Stimulated activated CD8-positive, alpha-beta memory T cell treated with anti-CD3 and anti-CD28 coated beads, Interleukin-12 subunit alpha, Interleukin-12 subunit beta, amount 100 ng/mL, for 24 hours (primary cell): ENCODE results near the gene DGKD.

Source experiments
- DNase-seq: peaks from one replicate; pipeline ENCODE4 v3.0.0-alpha.2; 2020; ENCODE audit errors: extremely low read depth

The DGKD gene

GRCh38 chr2:233426619-233427342, 72.5 kb downstream of the DGKD start:
- no peak for DNase-seq

GRCh38 chr2:233428008-233428407, 73.7 kb downstream of the DGKD start:
- DNase-seq = no peak

GRCh38 chr2:233428438-233428837, 74.1 kb downstream of the DGKD start:
- DNase-seq = no peak

GRCh38 chr2:233429175-233429897, 75.0 kb downstream of the DGKD start:
- DNase-seq = no peak

GRCh38 chr2:233430081-233430480, 75.8 kb downstream of the DGKD start:
- DNase-seq = no peak

GRCh38 chr2:233430651-233431050, 76.4 kb downstream of the DGKD start:
- no peak for DNase-seq

GRCh38 chr2:233433029-233433428, 78.7 kb downstream of the DGKD start:
- DNase-seq = no peak

GRCh38 chr2:233433794-233434193, 79.5 kb downstream of the DGKD start:
- no peak for DNase-seq

- no peak for DNase-seq
Measured at GRCh38 chr2:233434666-233435330, 80.5 kb downstream of the DGKD start.

- no peak for DNase-seq
Measured at GRCh38 chr2:233435436-233436190, 81.3 kb downstream of the DGKD start.

- no peak for DNase-seq
Measured at GRCh38 chr2:233436191-233436581, 81.9 kb downstream of the DGKD start.

- no peak for DNase-seq
Measured at GRCh38 chr2:233436691-233437438, 82.6 kb downstream of the DGKD start.

- DNase-seq = no peak
Measured at GRCh38 chr2:233437439-233437955, 83.2 kb downstream of the DGKD start.

- DNase-seq = no peak
Measured at GRCh38 chr2:233438573-233439147, 84.4 kb downstream of the DGKD start.

- DNase-seq = no peak
Measured at GRCh38 chr2:233439191-233439590, 84.9 kb downstream of the DGKD start.

- DNase-seq = no peak
Measured at GRCh38 chr2:233440314-233440713, 86.0 kb downstream of the DGKD start.

GRCh38 chr2:233440714-233441113, 86.4 kb downstream of the DGKD start:
- DNase-seq = no peak

- no peak for DNase-seq
Measured at GRCh38 chr2:233441161-233442027, 87.1 kb downstream of the DGKD start.

- DNase-seq = no peak
Measured at GRCh38 chr2:233442028-233442310, 87.7 kb downstream of the DGKD start.
